Measurements from ENCODE around the gene ADAMTS3.

The ADAMTS3 gene

DNA sequence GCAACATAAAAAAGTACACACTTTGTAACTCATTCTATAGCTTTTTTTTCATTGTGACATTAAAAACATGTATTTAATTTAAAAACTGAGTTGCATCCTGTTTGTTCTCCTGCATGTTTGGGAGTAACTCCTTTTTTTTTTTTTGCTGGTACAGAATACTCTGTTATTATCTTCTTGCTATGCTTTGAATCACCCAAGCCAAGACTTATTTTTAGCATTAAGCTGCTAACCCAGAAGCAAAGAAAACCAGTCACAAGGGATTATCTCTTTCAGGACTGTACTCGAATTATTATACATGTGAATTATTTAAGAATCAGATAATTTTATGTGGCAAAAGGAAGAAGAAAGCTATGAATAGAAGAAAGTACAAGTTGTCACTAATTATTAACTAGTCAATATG, 194.9 kb downstream of the ADAMTS3 start:
- TF ChIP-seq CREB1 (IDR thresholded peaks at IDR 0.05; ENCODE audit: low read depth): no peak
- no peak for TF ChIP-seq TEAD4 (IDR thresholded peaks at IDR 0.05)
- no peak for TF ChIP-seq RAD21 (IDR thresholded peaks at IDR 0.05; ENCODE audit: low read depth)
- TF ChIP-seq, protein P1, sequence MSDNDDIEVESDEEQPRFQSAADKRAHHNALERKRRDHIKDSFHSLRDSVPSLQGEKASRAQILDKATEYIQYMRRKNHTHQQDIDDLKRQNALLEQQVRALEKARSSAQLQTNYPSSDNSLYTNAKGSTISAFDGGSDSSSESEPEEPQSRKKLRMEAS (IDR thresholded peaks at IDR 0.05): no peak
- no peak for TF ChIP-seq TAF1 (IDR thresholded peaks at IDR 0.05; ENCODE audit: low read depth)
- no peak for TF ChIP-seq YY1 (IDR thresholded peaks at IDR 0.05; ENCODE audit: low read depth)
- TF ChIP-seq EGR1 (IDR thresholded peaks at IDR 0.05): no peak

DNA sequence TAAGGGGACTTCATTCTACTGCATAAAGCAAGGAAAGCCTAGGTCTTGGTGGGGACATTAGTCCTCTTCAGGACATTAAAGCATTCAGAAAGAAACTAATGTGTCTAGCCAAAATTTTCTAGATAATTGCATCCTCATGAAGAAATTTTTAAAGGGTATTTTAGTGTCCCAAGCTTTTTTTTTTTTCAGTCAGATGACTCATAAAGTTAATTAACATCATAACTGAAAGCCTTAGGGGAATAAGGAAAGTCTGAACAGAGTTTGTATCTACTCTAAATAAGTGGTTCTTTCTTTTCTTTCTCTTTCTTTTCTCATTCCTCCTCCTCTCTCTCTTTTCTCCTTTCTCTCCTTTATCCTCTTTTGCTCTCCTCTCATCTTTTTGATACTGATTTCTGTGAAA, 202.4 kb downstream of the ADAMTS3 start:
- TF ChIP-seq EGR1 (IDR thresholded peaks at IDR 0.05) (no peak), YY1 (IDR thresholded peaks at IDR 0.05; ENCODE audit: low read depth) (no peak), EP300 (IDR thresholded peaks at IDR 0.05; ENCODE audit: borderline replicate concordance) (no peak), ZBTB7A (IDR thresholded peaks at IDR 0.05; ENCODE audit: low read depth) (no peak), TAF1 (IDR thresholded peaks at IDR 0.05; ENCODE audit: low read depth) (no peak), TCF12 (IDR thresholded peaks at IDR 0.05; ENCODE audit: low read depth) (no peak), RAD21 (IDR thresholded peaks at IDR 0.05; ENCODE audit: low read depth) (no peak), CEBPB (IDR thresholded peaks at IDR 0.05) (no peak), FOXM1 (IDR thresholded peaks at IDR 0.05; ENCODE audit: borderline replicate concordance, low read depth) (no peak), CREB1 (IDR thresholded peaks at IDR 0.05; ENCODE audit: low read depth) (no peak), TEAD4 (IDR thresholded peaks at IDR 0.05) (no peak), NFIC (IDR thresholded peaks at IDR 0.05) (no peak)
- TF ChIP-seq, protein P2, sequence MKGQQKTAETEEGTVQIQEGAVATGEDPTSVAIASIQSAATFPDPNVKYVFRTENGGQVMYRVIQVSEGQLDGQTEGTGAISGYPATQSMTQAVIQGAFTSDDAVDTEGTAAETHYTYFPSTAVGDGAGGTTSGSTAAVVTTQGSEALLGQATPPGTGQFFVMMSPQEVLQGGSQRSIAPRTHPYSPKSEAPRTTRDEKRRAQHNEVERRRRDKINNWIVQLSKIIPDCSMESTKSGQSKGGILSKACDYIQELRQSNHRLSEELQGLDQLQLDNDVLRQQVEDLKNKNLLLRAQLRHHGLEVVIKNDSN (IDR thresholded peaks at IDR 0.05): no peak
- TF ChIP-seq, protein P3, sequence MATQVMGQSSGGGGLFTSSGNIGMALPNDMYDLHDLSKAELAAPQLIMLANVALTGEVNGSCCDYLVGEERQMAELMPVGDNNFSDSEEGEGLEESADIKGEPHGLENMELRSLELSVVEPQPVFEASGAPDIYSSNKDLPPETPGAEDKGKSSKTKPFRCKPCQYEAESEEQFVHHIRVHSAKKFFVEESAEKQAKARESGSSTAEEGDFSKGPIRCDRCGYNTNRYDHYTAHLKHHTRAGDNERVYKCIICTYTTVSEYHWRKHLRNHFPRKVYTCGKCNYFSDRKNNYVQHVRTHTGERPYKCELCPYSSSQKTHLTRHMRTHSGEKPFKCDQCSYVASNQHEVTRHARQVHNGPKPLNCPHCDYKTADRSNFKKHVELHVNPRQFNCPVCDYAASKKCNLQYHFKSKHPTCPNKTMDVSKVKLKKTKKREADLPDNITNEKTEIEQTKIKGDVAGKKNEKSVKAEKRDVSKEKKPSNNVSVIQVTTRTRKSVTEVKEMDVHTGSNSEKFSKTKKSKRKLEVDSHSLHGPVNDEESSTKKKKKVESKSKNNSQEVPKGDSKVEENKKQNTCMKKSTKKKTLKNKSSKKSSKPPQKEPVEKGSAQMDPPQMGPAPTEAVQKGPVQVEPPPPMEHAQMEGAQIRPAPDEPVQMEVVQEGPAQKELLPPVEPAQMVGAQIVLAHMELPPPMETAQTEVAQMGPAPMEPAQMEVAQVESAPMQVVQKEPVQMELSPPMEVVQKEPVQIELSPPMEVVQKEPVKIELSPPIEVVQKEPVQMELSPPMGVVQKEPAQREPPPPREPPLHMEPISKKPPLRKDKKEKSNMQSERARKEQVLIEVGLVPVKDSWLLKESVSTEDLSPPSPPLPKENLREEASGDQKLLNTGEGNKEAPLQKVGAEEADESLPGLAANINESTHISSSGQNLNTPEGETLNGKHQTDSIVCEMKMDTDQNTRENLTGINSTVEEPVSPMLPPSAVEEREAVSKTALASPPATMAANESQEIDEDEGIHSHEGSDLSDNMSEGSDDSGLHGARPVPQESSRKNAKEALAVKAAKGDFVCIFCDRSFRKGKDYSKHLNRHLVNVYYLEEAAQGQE (IDR thresholded peaks at IDR 0.05; ENCODE audit: low read depth): no peak
- TF ChIP-seq, protein P1 (IDR thresholded peaks at IDR 0.05): no peak

DNA sequence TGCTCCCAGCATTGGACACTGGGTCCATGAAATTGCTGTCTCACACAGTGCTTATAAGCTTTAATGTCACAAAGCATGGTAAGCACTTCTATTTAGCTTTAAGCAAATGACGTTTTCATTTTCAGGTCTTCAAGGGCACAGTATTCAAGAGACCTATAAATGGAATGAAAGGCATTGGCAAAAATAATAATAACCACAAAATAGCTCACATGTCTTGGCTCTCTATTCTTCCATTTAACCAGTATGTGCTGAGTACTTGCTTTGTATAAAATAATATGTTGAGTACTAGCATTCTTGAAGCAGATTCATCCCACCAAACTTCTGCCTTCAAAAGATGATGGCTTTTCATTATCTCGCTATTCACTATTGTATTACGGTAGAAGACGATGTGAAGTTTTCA, 203.0 kb downstream of the ADAMTS3 start:
- TF ChIP-seq EGR1 (IDR thresholded peaks at IDR 0.05): no peak
- TF ChIP-seq CREB1 (IDR thresholded peaks at IDR 0.05; ENCODE audit: low read depth): no peak
- TF ChIP-seq, protein P1 (IDR thresholded peaks at IDR 0.05): no peak
- TF ChIP-seq, protein P3 (IDR thresholded peaks at IDR 0.05; ENCODE audit: low read depth): no peak
- TF ChIP-seq, protein P2 (IDR thresholded peaks at IDR 0.05): no peak
- TF ChIP-seq ZBTB7A (IDR thresholded peaks at IDR 0.05; ENCODE audit: low read depth): no peak
- TF ChIP-seq FOXM1 (IDR thresholded peaks at IDR 0.05; ENCODE audit: borderline replicate concordance, low read depth): no peak
- no peak for TF ChIP-seq CEBPB (IDR thresholded peaks at IDR 0.05)
- TF ChIP-seq EP300 (IDR thresholded peaks at IDR 0.05; ENCODE audit: borderline replicate concordance): no peak
- no peak for TF ChIP-seq TCF12 (IDR thresholded peaks at IDR 0.05; ENCODE audit: low read depth)
- no peak for TF ChIP-seq TAF1 (IDR thresholded peaks at IDR 0.05; ENCODE audit: low read depth)
- no peak for TF ChIP-seq NFIC (IDR thresholded peaks at IDR 0.05)
- no peak for TF ChIP-seq TEAD4 (IDR thresholded peaks at IDR 0.05)
- no peak for TF ChIP-seq RAD21 (IDR thresholded peaks at IDR 0.05; ENCODE audit: low read depth)
- TF ChIP-seq YY1 (IDR thresholded peaks at IDR 0.05; ENCODE audit: low read depth): no peak

DNA sequence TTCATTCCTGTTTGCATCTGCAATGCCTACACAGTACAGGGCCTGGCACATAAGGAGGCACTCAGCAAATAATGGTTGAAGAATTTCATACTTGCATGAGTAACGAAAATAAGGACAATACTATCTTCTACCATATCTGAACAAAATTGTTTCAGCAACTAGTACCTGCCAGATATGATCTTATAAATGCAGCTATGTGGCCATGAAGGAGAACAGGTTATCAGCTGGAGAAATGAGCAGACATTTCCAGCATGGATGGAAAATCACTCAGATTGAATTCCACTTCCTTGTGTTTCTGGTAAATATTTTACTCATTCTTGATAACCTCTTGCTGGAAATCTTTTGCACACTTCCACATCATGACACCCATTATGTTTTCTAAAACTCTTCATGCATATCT, 204.0 kb downstream of the ADAMTS3 start:
- TF ChIP-seq FOXM1 (IDR thresholded peaks at IDR 0.05; ENCODE audit: borderline replicate concordance, low read depth): no peak
- no peak for TF ChIP-seq EP300 (IDR thresholded peaks at IDR 0.05; ENCODE audit: borderline replicate concordance)

DNA sequence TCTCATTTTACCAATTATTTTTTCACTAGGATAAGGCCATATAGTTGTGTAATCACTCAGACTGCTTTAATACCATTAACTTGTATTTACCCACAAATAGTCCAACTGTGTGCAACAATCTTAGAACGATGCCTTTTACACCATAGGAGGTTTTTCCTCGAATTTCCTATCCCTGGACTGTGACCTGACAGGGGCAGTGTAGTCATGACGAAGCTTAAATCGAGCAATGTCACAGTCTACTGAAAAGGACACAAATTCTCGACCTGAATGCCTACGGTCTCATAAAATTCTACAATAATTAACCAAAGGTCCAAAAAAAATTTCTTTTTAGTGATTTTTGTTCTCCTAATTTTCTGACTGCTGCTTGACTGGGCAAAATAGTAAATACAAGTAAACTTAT, 208.9 kb downstream of the ADAMTS3 start:
- TF ChIP-seq TCF12 (IDR thresholded peaks at IDR 0.05; ENCODE audit: low read depth) (no peak), EP300 (IDR thresholded peaks at IDR 0.05; ENCODE audit: borderline replicate concordance) (no peak), YY1 (IDR thresholded peaks at IDR 0.05; ENCODE audit: low read depth) (no peak), CEBPB (IDR thresholded peaks at IDR 0.05) (no peak), EGR1 (IDR thresholded peaks at IDR 0.05) (no peak), FOXM1 (IDR thresholded peaks at IDR 0.05; ENCODE audit: borderline replicate concordance, low read depth) (no peak), ZBTB7A (IDR thresholded peaks at IDR 0.05; ENCODE audit: low read depth) (no peak)
- TF ChIP-seq, protein P2 (IDR thresholded peaks at IDR 0.05): no peak
- TF ChIP-seq, protein P3 (IDR thresholded peaks at IDR 0.05; ENCODE audit: low read depth): no peak
